ENCODE data around the gene PTPRK. TPM values are rescaled to one million over a fixed set of nuclear protein-coding genes. Genes with fewer than 3 reads are reported as not detected.

PTPRK gene
- 25.9 TPM for total RNA-seq

DNA sequence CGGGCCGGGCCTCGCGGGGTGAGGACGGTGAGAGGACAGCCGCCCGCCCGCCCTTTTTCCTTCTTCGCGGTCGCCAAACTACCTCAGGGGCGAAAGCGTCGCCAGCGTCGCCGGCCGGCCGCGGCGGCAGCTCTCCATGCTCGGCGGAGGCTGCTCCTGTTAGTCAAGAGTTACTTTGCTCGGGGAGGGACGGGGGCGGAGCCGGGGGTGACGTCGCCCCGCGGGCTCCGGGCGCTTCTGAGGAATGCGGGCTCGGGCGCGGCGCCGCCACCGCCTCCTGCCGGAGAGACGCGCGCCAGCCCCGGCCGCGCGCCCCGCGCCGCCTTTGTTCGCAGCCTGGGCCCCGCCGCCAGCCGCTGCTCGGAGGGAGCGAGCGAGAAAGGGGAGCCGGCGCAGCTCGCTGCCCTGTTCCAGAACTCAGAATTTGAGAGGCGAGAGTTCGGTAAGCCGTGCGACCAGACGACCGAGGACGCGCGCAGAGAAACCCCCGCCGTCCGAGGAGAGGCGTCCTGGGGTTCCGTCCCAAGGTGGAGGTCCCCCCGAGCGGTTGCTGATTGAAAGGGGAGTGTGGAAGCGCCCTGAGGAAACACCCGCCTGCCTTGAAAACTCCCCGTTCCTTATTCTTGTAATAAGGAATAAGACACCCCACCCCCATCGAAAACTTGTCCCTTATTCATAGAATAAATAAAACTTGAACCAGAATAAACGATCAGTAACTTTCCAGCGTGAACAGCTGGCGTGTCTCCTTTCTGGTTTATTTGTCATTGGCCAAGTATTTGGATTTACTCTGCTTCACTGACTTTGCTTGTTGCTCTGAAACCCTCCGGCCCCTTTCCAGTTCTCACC, at the start of gene PTPRK:
PTPRK (minus strand) TSS at position 164 of the 846 bp plus-strand sequence. CDS start 241 bp downstream, outside the sequence.
- intact Hi-C loops (cut with DNase I) = no loop called here
- ATAC-seq (peak; percentile 97), DNase-seq (ENCODE audit: low spot score) (peak; percentile 95)

DNA sequence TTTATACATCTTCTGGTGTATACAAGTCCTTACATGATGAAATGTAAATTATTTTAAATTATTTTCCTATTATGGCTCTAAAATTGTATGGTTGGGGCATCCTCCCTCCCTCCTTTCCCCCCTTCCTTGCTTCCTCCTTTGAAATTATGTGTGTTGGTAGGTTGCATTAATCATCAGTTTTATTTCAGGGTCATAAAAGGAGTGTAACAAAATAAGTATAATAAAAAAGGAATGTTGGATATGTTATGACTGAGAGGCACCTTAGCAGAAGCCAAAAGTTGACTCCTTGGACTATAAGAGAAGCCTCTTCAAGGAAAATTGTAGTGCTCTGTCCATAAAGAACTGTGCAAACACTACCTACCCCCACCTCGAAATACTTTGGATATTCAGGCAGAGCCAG, 46.6 kb upstream of the PTPRK start:
- intact Hi-C loops (cut with DNase I) = no loop called here
- no peak for DNase-seq (ENCODE audit: low spot score)
- no peak for ATAC-seq

DNA sequence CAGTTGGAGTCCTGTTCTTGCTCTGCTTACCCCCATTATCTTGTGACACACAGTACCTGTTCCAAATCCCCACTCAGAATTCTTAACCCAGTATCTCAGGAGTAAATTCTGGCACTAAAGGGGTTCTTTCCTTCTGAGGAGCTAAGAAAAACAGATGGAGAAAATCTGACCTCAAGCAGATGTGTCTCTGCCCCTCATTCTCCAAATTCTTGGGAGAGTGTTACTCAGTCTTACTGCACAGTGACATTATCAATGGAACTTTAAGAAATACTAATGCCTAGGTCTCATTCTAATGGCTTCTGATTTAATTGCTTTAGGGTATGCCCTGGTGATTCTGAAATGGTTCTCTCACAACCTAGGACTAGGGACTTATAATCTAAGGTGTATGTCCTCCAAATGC, 40.6 kb upstream of the PTPRK start:
- intact Hi-C loops (cut with DNase I) = no loop called here
- no peak for DNase-seq (ENCODE audit: low spot score)
- no peak for ATAC-seq

DNA sequence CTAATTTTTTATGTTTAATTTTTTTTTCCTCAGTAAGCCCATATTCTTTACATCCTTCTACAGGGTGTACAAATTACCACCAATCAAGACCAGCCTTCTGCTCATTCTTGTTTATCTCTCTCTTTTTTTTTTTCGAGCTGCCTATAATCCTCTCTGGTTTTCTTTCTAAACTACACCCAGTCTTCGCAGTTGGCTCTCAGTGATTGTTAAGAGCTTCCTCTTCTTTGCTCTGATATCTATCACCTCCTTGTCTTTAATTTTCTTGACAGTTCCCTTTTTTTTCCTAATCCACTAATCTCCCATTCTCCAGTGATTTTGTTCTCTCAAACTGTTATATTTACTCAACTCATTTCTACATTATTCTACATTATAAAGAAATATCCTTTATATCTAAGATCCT, 38.5 kb upstream of the PTPRK start:
- no peak for DNase-seq (ENCODE audit: low spot score)
- intact Hi-C loops (cut with DNase I) = no loop called here
- no peak for ATAC-seq

DNA sequence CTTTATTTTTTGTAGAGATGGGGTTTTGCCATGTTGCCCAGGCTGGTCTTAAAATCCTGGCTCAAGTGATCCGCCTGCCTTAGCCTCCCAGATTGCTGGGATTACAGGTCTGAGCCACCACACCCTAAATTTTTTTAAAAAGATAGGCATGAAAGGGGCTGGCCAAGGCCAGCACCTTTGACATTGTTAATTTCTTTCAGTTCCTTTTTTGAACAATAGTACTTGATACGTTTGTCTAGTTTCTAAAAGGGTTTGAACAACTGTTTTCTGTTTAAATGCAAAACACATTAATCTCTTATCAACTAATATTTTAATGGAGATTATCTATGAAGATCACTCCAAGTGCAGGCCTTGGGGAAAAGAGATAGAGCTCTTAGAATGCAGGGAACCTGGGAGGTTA, 37.6 kb upstream of the PTPRK start:
- DNase-seq (ENCODE audit: low spot score) = no peak
- intact Hi-C loops (cut with DNase I) = no loop called here
- no peak for ATAC-seq

DNA sequence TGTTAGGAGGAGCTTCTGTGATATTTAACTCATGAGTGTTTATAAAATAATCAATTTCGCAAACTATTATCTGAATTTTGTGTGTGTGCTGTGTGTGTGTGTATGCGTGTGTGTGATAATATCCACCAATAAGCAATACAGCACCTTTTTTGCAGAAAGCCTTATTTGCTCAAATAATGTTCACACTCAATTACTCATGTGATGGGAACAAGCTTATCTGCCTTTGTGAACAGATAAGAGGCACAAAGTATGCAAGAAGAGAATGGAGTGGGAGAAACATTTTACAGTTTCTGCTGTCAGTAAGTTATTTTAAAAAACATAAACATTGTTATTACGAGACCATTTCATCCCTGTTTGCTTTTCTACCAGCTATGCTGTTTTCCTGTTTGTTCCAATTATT, 36.7 kb upstream of the PTPRK start:
- ATAC-seq (no peak), DNase-seq (ENCODE audit: low spot score) (no peak)
- intact Hi-C loops (cut with DNase I) = no loop called here

DNA sequence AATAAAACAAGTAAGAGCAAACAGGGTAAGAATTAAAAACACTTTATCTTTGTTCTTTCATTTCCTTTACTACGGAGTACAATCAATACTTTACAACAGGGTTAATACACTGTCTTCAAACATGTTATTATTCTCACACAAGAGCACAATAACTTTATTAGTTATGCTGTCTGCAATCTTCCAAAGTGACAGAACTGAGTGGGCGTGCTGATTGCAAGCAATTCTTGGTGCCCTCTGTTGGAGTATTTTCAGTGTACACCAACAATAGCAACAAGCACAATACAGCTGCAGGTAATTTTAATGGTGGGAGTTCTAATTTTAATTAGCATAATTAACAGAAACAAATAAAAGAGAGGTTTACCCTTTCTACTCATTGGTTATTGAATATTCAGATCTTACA, 33.9 kb upstream of the PTPRK start:
- no peak for DNase-seq (ENCODE audit: low spot score)
- intact Hi-C loops (cut with DNase I) = no loop called here
- no peak for ATAC-seq

DNA sequence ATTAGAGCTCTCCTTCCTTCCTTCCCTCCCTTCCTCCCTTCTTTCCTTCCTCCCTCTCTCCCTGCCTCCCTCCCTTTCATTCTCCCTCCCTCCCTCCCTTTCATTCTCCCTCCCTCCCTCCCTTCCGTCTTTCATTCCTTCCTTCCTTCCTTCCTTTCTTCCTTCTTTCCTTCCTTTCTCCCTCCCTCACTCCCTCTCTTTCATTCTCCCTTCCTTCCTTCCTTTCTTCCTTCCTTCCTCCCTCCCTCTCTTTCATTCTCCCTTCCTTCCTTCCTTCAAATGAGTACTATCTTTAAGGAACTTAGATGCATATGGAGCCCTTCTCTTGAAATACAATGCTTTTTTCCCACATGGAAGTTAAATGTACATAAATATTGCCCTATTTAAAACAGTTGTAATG, 20.9 kb upstream of the PTPRK start:
- DNase-seq (ENCODE audit: low spot score) = no peak
- intact Hi-C loops (cut with DNase I) = no loop called here
- no peak for ATAC-seq

DNA sequence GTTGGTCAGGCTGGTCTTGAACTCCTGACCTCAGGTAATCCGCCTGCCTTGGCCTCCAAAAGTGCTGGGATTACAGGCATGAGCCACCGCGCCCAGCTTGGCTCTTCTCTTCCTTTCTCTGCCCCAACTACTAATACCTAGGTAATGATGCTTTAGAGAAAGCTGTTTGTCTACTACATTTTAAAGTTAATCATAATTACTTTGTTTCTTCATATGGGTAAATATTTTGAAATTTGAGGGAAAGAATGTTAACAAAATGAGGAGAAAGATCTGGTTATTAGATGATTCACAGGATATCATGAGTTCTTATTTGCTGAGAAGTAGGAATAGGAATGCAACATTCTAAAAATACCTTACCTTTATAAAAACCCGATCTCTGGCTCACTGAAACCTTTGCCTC, 18.4 kb upstream of the PTPRK start:
- intact Hi-C loops (cut with DNase I) = no loop called here
- no peak for ATAC-seq
- no peak for DNase-seq (ENCODE audit: low spot score)

DNA sequence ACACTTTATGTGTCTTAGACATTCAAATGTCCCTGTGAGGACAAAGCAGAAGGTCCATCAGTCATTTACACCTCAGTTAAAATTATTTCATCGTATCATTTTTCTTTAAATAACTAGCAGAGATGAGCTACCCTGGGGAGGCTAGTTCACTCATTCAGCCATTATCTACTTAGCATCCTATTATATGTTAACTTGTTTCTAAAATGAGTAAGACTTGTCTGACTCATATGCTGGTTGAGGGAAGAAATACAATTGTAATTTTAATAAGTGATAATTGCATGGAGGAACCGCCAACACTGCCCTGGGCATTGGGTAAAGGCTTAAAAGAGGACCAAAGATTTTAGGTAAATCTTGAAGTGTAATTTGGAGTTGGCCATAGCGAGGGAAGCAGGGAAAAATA, 12.4 kb upstream of the PTPRK start:
- ATAC-seq (no peak), DNase-seq (ENCODE audit: low spot score) (no peak)
- intact Hi-C loops (cut with DNase I) = no loop called here

DNA sequence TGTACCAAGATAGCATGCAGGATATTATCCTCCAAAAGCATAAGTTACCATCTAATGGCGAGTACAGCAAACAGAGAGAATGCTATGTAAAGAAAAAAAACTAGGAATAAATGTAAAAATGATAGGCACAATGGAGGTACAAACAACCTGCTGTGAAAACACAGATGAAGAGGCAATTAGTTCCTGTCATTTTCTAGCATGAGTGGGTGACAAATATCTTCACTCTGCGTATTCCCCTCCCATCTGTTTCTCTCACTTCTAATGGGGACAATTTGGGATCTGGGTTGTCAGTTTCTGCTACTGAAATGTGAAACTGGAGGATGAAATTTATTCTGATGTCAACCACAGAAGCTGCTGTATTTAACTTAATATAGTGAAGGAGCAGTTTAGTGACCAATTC, 11.7 kb upstream of the PTPRK start:
- no peak for ATAC-seq
- DNase-seq (ENCODE audit: low spot score) = no peak
- intact Hi-C loops (cut with DNase I) = no loop called here

DNA sequence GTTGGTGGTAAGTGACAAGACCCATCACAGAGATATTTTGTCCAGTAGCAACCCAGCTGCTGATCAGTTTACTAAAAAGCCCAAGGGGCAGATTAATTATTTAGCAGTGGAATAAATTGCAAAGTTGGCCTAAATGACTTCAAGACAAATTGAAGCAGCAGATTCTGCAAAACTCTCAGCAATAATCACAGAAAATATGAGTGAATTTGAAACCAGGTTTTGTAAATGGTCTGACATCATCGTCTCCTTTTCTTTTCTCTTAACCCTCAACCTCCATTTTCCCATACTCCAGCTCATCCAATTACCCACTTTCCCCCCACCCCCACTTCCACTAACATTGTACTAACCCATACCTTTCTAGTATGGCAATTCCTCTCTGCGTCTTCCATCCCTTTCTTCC, 11.3 kb upstream of the PTPRK start:
- intact Hi-C loops (cut with DNase I) = no loop called here
- no peak for ATAC-seq
- DNase-seq (ENCODE audit: low spot score) = no peak

DNA sequence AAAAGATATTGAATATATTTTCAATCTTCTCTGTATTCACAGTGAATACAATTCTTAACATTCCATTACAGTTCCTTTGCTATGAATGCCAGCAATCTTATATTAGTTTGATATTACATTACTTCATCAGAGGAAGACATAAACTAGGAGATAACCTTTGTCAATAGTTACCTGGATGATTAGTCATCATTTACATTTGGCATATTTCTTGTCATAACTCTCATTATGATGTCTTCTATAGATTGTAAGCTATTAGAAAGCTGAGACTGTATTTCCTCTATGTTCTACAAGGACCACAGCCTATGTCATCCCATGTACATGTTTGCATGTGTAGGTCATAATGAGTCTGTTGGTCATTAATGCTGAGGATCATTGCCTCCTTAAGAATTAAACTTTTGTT, 7.8 kb upstream of the PTPRK start:
- DNase-seq (ENCODE audit: low spot score) (no peak), ATAC-seq (no peak)
- intact Hi-C loops (cut with DNase I) = no loop called here

DNA sequence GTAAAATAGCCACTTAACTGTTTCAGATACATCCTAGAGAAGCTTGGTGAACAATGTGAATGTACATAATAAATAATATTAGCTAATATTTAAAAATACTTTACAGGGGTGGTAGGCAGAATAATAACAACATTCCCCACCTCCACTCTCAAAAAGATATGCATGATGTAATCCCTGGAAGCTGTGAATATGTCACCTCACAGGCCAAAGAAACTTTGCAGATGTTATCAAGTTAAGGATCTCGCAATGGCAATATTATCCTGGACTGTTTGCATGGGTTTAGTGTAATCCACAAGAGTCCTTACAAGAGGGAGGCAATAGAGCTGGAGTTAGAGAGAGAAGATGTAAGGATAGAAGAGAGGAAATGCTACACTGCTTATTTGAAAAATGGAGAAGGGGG, 7.0 kb upstream of the PTPRK start:
- DNase-seq (ENCODE audit: low spot score) (no peak), ATAC-seq (no peak)
- intact Hi-C loops (cut with DNase I) = no loop called here

DNA sequence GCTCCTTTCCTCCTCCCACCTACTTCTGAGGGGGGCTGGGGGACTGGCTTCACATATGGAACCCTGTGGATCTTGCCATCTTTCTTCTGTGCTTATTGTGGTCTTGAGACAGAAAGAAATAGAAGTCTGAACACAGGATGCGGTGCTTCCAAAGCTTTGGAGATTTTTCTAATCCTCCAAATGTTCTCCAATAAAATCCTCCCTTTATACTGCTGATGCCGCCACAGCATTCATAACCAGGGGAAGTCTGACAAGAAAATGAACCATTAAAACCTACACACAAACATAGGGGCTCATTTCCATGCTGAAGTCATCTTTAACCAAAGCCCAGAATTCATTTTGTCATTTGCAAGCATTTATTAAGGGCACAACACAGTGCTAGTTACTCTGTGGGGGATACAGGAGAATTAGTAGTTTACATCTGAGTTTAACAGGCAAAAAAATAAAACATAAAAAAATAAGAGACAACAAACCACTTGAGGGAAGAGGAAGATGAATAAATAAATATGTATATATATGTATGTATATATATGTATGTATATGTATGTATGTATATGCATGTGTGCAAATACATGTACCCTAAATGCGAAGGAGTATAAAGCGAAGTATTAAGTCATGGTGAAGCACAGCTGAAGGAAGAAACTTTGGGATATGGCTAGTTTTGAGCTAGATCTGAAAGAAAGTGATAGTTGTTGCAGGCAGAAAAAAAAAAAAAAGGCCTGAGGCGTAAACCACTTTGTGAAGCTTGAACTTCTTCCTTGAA, 5.9 kb upstream of the PTPRK start:
- intact Hi-C loops (cut with DNase I) = no loop called here
- no peak for DNase-seq (ENCODE audit: low spot score)
- no peak for ATAC-seq

DNA sequence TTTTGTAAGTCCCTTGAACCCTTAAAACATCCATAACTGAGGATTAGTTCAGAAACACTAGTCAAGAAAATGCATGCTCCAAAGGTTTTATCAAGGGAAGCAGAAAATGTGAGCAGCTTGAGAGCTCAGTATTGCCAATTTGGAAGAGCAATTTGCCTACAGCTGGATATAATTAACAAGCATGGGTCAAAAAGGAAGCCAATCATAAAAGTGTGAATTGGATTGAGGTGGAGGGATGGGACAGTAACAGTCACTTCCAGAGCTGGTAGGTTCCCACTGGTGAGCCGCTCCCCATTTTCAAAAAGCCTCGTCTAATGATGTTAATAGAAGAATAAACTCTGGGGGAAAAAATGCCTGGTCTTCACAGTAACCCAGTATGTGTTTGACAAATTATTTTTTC, 5.0 kb upstream of the PTPRK start:
- ATAC-seq = no peak
- intact Hi-C loops (cut with DNase I) = no loop called here

DNA sequence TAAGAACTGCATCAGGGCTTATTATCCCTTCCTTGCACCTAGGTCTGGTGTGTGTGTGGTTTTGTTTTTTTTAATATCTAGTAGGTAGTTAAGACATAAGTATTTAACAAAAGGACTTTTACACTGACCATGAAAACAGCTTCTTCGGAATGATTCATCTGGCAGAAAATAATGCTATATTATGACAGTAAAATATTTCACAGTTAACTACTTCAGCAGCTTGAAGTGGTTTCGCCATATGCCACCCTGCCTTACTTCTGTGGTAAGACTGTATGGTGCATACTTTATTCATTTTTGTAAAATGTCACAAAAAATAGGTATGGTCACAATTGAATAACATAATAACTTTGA, 858 bp upstream of the PTPRK start:
- DNase-seq (ENCODE audit: low spot score) (no peak), ATAC-seq (no peak)
- intact Hi-C loops (cut with DNase I) = no loop called here

More for the DNA sequence above, 5.0 kb upstream of the PTPRK start:
- DNase-seq (ENCODE audit: low spot score) = no peak

DNA sequence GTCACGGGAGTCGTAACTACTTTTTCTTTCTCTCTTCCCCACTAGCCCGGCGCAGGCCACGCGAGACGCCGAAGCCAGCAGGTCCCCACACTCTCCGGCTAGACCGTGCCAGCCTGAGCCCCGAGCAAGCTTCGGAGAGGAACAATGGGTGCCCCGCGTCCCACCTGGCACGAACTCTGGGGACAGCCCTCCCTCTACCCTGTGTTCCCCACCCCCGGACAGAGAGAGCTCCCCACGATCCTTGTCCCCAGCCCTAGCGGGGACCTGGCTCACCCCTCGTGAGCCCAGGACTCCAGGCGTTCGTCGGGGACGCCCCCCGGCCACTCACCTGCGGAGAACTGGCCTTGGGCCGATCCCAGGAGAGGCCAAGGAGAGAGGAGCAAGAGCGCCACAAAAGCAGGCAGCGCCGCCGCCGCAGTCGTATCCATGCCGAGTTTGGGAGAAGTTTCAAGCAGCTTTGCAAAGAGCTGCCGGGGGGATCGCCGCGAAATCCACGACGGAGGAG, 416 bp downstream of the PTPRK start:
- ATAC-seq (peak; percentile 63), DNase-seq (ENCODE audit: low spot score) (peak; percentile 65)
- intact Hi-C loops (cut with DNase I) = no loop called here

DNA sequence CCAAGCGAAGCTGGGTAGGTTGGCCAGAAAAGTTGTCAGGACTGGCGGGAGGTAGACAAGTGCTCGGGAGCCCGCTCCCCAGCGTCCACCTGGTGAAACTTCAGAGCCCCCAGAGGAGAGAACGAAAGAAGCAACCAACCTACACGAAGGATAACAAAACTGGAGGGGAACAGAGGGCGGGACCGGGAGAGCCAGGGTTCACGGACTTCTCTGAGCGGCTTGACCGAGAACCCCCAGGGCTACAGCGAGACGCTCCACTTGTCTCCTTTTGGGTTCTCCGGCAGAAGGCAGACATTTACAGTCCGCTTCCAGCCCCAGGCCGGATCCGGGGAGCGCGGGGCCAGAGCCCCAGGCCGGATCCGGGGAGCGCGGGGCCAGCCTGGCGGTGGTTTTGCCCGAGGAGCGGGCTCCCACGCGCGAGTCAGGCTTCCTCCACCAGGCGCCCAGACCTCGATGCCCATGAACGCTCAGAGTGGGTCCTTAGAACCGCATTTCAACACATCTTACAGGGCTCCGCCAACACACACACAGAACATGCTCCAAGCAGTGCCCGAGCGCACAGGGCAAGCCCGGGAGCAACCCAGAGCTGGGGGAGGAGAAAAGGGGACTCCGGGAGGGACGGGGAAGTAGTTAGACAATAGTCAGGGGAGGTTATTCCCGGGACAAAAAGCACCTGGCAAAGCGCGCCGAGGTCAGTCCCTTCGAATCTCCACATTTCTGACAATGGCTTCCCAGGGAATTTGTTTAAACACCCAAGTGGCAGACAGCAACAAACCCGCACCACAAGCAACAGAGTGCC, 1.1 kb downstream of the PTPRK start:
- peak; percentile 57 for ATAC-seq
- DNase-seq (ENCODE audit: low spot score) = peak; percentile 64
- intact Hi-C loops (cut with DNase I) = no loop called here

Measured in sciatic nerve (tissue), 2 donors.